Activated B cell treated with CpG ODN at 0.5 μM for 24 hours (primary cell): ENCODE results near the gene AKAP11. TPM values are rescaled to one million over a fixed set of nuclear protein-coding genes. Genes with fewer than 3 reads are reported as not detected.

Experiments used
- ATAC-seq: fragments of 200-7000 bp; cut with Tn5 transposase; one replicate; pipeline ENCODE4 v1.10.0; 2021; ENCODE audit warnings: low read depth, mild to moderate bottlenecking, moderate library complexity
- CTCF ChIA-PET: fragments of 350-600 bp; sonication (Branson Sonifier 250); formaldehyde crosslinking; loops from one replicate; lab custom pipeline; 2021; ENCODE audit warnings: antibody characterized with exemption; lab: Charles Lee
- POLR2A ChIA-PET: fragments of 350-600 bp; sonication (Branson Sonifier 250); formaldehyde crosslinking; loops from one replicate; lab custom pipeline; 2021; ENCODE audit warnings: antibody characterized with exemption; lab: Charles Lee
- DNase-seq: peaks from one replicate; pipeline ENCODE4 v3.0.0; 2022
- H3K27ac Mint-ChIP-seq: one replicate; pipeline ENCODE4 v1.8.0; 2020; ENCODE audit warnings: mixed read lengths
- H3K27me3 Mint-ChIP-seq: one replicate; pipeline ENCODE4 v1.8.0; 2021; ENCODE audit warnings: mixed read lengths
- H3K36me3 Mint-ChIP-seq: one replicate; pipeline ENCODE4 v1.8.0; 2021; ENCODE audit warnings: low read depth, mixed read lengths
- H3K4me1 Mint-ChIP-seq: one replicate; pipeline ENCODE4 v1.8.0; 2021; ENCODE audit warnings: mixed read lengths
- H3K4me3 Mint-ChIP-seq: one replicate; pipeline ENCODE4 v1.8.0; 2020; ENCODE audit warnings: mild to moderate bottlenecking, mixed read lengths
- H3K9me3 Mint-ChIP-seq: one replicate; pipeline ENCODE4 v1.8.0; 2020; ENCODE audit warnings: mixed read lengths
- intact Hi-C: fragments of 100-400 bp; cut with micrococcal nuclease; formaldehyde crosslinking; loops from one replicate; pipeline ENCODE4 v1.15.1; 2024
- total RNA-seq: library from RNA; stranded (reverse); gene quantifications from 2 replicates; pipeline ENCODE4 v1.2.3, GENCODE V29; 2022
- TF ChIP-seq, protein P1 (sequence below): fragments of 200-600 bp; IDR thresholded peaks from one replicate; pipeline ENCODE4 v1.8.0; 2022; ENCODE audit warnings: antibody characterized with exemption, mild to moderate bottlenecking

Gene AKAP11
- total RNA-seq, 1 donor from 2014 or later = 42.8 TPM

DNA sequence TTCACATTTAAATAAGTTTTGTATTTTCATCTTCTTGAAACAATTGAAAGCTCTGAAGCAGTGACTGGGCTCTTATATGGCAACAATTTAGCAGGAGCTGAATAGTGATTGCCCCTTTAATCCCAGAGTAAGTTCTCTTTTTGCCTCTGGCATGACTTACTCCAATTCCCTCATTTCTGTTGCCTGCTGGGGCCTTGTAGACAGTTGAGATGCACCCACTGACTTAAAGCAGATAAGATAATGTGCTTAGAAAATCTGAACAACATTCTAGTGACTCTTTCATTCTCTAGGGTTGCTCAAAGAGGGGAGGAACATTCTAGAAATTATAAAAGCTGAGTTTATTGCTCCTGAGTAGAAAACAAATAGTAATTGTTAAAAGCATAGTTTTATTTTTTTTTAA is 52.8 kb downstream of the AKAP11 start:
- Mint-ChIP-seq H3K4me3 (no peak overlapping the region), H3K36me3 (peaks cover 31% of the 10 kb centered on the region), H3K27ac (no peak overlapping the region), H3K27me3 (no peaks in the 10 kb centered on the region), H3K9me3 (no peaks in the 10 kb centered on the region), H3K4me1 (peaks cover 13% of the 10 kb centered on the region)
- ChIA-PET POLR2A (no interaction called here), CTCF (no interaction called here)
- DNase-seq (no peak), ATAC-seq (no peak)
- TF ChIP-seq, protein P1, sequence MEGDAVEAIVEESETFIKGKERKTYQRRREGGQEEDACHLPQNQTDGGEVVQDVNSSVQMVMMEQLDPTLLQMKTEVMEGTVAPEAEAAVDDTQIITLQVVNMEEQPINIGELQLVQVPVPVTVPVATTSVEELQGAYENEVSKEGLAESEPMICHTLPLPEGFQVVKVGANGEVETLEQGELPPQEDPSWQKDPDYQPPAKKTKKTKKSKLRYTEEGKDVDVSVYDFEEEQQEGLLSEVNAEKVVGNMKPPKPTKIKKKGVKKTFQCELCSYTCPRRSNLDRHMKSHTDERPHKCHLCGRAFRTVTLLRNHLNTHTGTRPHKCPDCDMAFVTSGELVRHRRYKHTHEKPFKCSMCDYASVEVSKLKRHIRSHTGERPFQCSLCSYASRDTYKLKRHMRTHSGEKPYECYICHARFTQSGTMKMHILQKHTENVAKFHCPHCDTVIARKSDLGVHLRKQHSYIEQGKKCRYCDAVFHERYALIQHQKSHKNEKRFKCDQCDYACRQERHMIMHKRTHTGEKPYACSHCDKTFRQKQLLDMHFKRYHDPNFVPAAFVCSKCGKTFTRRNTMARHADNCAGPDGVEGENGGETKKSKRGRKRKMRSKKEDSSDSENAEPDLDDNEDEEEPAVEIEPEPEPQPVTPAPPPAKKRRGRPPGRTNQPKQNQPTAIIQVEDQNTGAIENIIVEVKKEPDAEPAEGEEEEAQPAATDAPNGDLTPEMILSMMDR = no peak
- intact Hi-C loops = no loop called here

DNA sequence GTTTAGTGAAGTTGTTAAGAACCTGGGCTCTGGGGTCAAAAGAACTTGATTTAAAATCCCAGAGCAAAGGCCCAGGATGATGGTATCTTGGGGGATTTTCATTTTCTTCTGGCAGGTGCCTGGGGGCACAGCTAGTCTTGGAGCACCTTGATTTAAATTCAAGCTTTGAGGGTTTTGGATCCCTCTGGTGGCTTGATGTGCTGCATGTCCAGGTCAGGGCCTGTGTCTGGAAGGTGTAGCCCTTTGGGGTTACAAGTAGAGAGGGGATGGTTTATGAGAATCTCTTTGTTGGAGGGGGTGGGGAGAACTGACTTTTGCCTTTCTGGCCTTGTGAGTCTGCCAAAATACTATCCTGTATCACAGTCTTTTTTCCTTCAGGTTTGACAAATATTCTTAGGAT is 55.8 kb downstream of the AKAP11 start:
- intact Hi-C loops = no loop called here
- Mint-ChIP-seq H3K36me3 (peaks cover 8% of the 10 kb centered on the region), H3K4me3 (no peak overlapping the region), H3K4me1 (peaks cover 18% of the 10 kb centered on the region), H3K9me3 (no peaks in the 10 kb centered on the region), H3K27ac (no peak overlapping the region), H3K27me3 (no peaks in the 10 kb centered on the region)
- TF ChIP-seq, protein P1 = no peak
- ChIA-PET CTCF (no interaction called here), POLR2A (interaction anchor here (0.8 kb wide), 1 partner anchor 62 kb away, joined by 3 read pairs; no protein-coding TSS in a partner anchor)
- no peak for ATAC-seq
- DNase-seq = no peak

GRCh38 chr13:42328672-42329071 is 56.7 kb downstream of the AKAP11 start:
- TF ChIP-seq, protein P1 = no peak
- Mint-ChIP-seq H3K9me3 (no peaks in the 10 kb centered on the region), H3K4me3 (no peak overlapping the region), H3K4me1 (peaks cover 18% of the 10 kb centered on the region), H3K27me3 (no peaks in the 10 kb centered on the region), H3K27ac (no peak overlapping the region), H3K36me3 (no peaks in the 10 kb centered on the region)
- POLR2A ChIA-PET = no interaction called here
- intact Hi-C loops = no loop called here
- CTCF ChIA-PET = no interaction called here
- DNase-seq = no peak
- peak; percentile 34 for ATAC-seq

- ATAC-seq = no peak
- H3K36me3 Mint-ChIP-seq = no peaks in the 10 kb centered on the region
- H3K27me3 Mint-ChIP-seq = no peaks in the 10 kb centered on the region
Observed at GRCh38 chr13:42329239-42329638, 57.3 kb downstream of the AKAP11 start.

DNA sequence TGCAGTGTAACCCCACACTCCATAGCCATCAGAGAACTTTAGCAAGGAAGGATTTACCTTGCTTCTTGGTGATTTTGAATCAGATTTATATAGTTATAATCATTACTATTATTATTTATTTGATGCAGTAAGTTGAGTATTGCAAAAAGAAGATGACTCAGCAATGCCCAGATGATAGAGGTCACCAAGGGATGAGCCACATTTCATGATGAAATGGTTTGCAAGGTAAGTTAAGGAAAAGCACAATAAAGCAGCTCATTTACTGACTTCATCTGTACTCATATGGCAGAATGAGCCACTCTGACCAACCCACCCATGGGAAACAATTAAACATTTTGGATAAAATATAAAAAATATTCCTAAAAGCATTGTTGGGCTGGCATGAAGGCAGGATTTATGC is 59.1 kb downstream of the AKAP11 start:
- no peaks in the 10 kb centered on the region for H3K9me3 Mint-ChIP-seq
- CTCF ChIA-PET = interaction anchor here (0.9 kb wide), 2 partner anchors 12 to 264 kb away, joined by 3 to 4 read pairs; no protein-coding TSS in a partner anchor
- H3K4me1 Mint-ChIP-seq = peaks cover 26% of the 10 kb centered on the region
- TF ChIP-seq, protein P1 = no peak
- intact Hi-C loops = loop anchor here (5.0 to 10.0 kb wide), 2 partner anchors 241 to 544 kb away; partner anchors contain the start of gene TNFSF11
- no peaks in the 10 kb centered on the region for H3K36me3 Mint-ChIP-seq
- H3K27ac Mint-ChIP-seq = no peak overlapping the region
- H3K4me3 Mint-ChIP-seq = no peak overlapping the region
- POLR2A ChIA-PET = interaction anchor here (0.7 kb wide), 1 partner anchor 599 kb away, joined by 8 read pairs; no protein-coding TSS in a partner anchor
- DNase-seq (no peak), ATAC-seq (no peak)
- H3K27me3 Mint-ChIP-seq = no peaks in the 10 kb centered on the region

More at GRCh38 chr13:42329239-42329638, 57.3 kb downstream of the AKAP11 start:
- Mint-ChIP-seq H3K27ac (no peak overlapping the region), H3K9me3 (no peaks in the 10 kb centered on the region), H3K4me1 (peaks cover 21% of the 10 kb centered on the region), H3K4me3 (no peak overlapping the region)
- ChIA-PET POLR2A (no interaction called here), CTCF (no interaction called here)
- TF ChIP-seq, protein P1 = no peak
- DNase-seq = no peak
- intact Hi-C loops = no loop called here
